ENCODE results near the gene TULP4. TPM values are rescaled to one million over a fixed set of nuclear protein-coding genes. Genes with fewer than 3 reads are reported as not detected.

The TULP4 gene
- total RNA-seq, 6 experiments from 2014 or later: 27.0 to 42.4 (median 32.3) TPM

DNA sequence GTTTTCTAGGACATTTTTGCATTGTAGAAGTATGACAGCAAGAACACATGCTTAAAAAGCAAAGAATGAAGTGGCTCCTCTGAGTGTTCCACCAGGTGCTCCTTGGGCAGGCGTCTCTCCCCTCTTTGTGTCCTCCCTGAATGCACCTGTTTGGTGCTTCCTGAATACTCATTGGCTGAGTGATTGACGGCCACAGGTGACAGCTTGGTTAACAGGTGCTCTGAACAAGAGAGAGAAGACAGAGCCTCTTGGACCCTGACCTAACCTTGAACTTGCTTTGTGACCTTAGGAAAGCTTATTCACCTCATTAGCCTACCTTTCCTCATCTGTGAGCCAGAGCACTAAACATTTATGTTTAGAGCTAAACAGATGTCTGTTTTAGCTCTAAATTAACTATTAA is 93.7 kb downstream of the TULP4 start:
- no peaks in the 10 kb centered on the region for H3K27me3 ChIP-seq
- no peaks in the 10 kb centered on the region for H3K9me3 ChIP-seq
- TF ChIP-seq, protein P1, sequence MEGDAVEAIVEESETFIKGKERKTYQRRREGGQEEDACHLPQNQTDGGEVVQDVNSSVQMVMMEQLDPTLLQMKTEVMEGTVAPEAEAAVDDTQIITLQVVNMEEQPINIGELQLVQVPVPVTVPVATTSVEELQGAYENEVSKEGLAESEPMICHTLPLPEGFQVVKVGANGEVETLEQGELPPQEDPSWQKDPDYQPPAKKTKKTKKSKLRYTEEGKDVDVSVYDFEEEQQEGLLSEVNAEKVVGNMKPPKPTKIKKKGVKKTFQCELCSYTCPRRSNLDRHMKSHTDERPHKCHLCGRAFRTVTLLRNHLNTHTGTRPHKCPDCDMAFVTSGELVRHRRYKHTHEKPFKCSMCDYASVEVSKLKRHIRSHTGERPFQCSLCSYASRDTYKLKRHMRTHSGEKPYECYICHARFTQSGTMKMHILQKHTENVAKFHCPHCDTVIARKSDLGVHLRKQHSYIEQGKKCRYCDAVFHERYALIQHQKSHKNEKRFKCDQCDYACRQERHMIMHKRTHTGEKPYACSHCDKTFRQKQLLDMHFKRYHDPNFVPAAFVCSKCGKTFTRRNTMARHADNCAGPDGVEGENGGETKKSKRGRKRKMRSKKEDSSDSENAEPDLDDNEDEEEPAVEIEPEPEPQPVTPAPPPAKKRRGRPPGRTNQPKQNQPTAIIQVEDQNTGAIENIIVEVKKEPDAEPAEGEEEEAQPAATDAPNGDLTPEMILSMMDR (IDR thresholded peaks at IDR 0.05): no peak
- TF ChIP-seq POLR2A (IDR thresholded peaks at IDR 0.05): no peak
- ATAC-seq (no peak), DNase-seq (no peak)
- intact Hi-C loops (cut with DNase I): no loop called here
- WGBS (ENCODE audit: insufficient coverage, low coverage, low lambda C conversion rate, missing lambda C conversion rate): 100% methylated on average over 1 of the region's 2 CpGs
- no peak overlapping the region for H3K27ac ChIP-seq
- H3K36me3 ChIP-seq: no peaks in the 10 kb centered on the region
- H3K4me3 ChIP-seq: no peak overlapping the region
- no peaks in the 10 kb centered on the region for H3K4me1 ChIP-seq

- peak in 1 of 4 donors; percentile 63 for ATAC-seq
- H3K4me3 ChIP-seq: no peak overlapping the region
- no peak for DNase-seq
- H3K4me1 ChIP-seq: no peaks in the 10 kb centered on the region
- H3K9me3 ChIP-seq: no peaks in the 10 kb centered on the region
- no peak for TF ChIP-seq POLR2A (IDR thresholded peaks at IDR 0.05)
- TF ChIP-seq, protein P1 (IDR thresholded peaks at IDR 0.05): no peak
- 83% methylated on average over 2 of the region's 2 CpGs for whole genome bisulfite sequencing (ENCODE audit: insufficient coverage, low coverage, low lambda C conversion rate, missing lambda C conversion rate)
- no peaks in the 10 kb centered on the region for H3K36me3 ChIP-seq
- no peak overlapping the region for H3K27ac ChIP-seq
- intact Hi-C loops (cut with DNase I): no loop called here
- no peaks in the 10 kb centered on the region for H3K27me3 ChIP-seq
Observed at GRCh38 chr6:158406736-158407135, 94.5 kb downstream of the TULP4 start.

DNA sequence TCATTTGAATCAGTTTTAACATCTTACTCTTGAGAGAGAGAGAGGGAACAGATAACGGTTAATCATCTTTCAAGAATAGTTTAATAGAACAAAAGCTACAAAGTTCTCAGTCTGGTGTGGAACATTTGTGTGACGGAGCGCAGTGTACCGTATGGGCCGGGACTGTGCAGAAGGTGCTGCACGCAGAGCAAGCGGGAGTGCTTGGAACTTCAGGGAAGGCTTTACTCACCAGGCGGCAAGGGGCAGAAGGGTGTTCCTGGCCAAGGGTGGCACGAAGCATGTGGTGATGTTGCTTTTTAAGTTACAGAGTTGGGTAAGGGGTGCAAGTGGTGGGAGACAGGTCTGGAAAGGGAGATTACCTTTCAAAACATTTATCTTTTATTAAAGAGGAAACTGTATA is 95.7 kb downstream of the TULP4 start:
- no peaks in the 10 kb centered on the region for H3K4me1 ChIP-seq
- intact Hi-C loops (cut with DNase I): no loop called here
- H3K9me3 ChIP-seq: no peaks in the 10 kb centered on the region
- WGBS (ENCODE audit: insufficient coverage, low coverage, low lambda C conversion rate, missing lambda C conversion rate): 92% methylated on average over 8 of the region's 9 CpGs
- ATAC-seq (no peak), DNase-seq (no peak)
- no peaks in the 10 kb centered on the region for H3K27me3 ChIP-seq
- TF ChIP-seq, protein P1 (IDR thresholded peaks at IDR 0.05): no peak
- no peak for TF ChIP-seq POLR2A (IDR thresholded peaks at IDR 0.05)
- no peak overlapping the region for H3K4me3 ChIP-seq
- H3K27ac ChIP-seq: no peak overlapping the region
- H3K36me3 ChIP-seq: no peaks in the 10 kb centered on the region

DNA sequence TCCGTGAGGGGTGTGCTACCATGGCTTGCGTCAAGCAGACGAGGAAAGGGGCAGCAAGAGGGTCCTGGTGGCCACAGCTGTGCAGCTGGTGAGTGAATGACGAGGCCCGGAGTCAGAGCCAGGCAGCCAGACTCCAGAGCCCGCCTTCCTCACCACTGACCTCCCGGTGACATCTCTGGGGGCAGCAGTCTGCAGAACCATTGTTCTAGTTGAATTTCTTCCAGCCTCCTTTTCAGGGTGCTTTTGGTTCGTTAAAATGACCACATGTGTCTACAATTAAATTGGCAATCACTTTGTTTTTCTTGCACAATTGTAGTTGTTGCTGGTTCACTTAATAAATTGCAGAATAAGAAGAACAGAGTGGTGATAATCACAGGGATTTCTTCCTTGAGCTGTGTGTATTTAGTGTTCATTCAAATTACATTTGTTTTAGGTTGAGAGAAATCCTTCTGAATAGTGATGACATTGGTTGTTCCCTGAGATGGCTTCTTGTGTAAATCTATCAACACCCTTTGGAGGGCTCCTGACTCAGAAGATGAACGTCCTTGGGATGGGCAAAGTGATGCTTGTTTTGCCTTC is 96.4 kb downstream of the TULP4 start:
- Histone ChIP-seq H3K27me3 (no peaks in the 10 kb centered on the region), H3K36me3 (no peaks in the 10 kb centered on the region), H3K27ac (no peak overlapping the region), H3K4me3 (no peak overlapping the region), H3K4me1 (no peaks in the 10 kb centered on the region), H3K9me3 (no peaks in the 10 kb centered on the region)
- TF ChIP-seq, protein P1 (IDR thresholded peaks at IDR 0.05): no peak
- no peak for TF ChIP-seq POLR2A (IDR thresholded peaks at IDR 0.05)
- ATAC-seq (peak; percentile 47 to 70 (median 56)), DNase-seq (peak in 1 of 3 donors; percentile 33)
- intact Hi-C loops (cut with DNase I): no loop called here
- WGBS (ENCODE audit: insufficient coverage, low coverage, low lambda C conversion rate, missing lambda C conversion rate): 75% methylated on average over 3 of the region's 9 CpGs
